K562 (cell line): ENCODE measurements around the gene BAHD1. TPM values are rescaled to one million over a fixed set of nuclear protein-coding genes. Genes with fewer than 3 reads are reported as not detected.

Source experiments
- BCL6 ChIP-seq: fragments of 250-450 bp; sonication (Bioruptor Pico); IDR thresholded peaks from 2 replicates; pipeline ENCODE4 v1.4.0; 2020
- BRD9 ChIP-seq: fragments of 450-650 bp; IDR thresholded peaks from 2 replicates; pipeline ENCODE4 v1.6.1; 2018; ENCODE audit warnings: low read depth; ENCODE audit not compliant: partially characterized antibody
- CHD4 ChIP-seq: fragments of 200-600 bp; sonication (generic); IDR thresholded peaks from 3 replicates; pipeline ENCODE4 v1.6.1; 2012; ENCODE audit warnings: low read depth, mild to moderate bottlenecking, mixed read lengths, low read length, inconsistent platforms; ENCODE audit not compliant: insufficient read depth, insufficient replicate concordance, poor library complexity, severe bottlenecking
- COPS2 ChIP-seq: fragments of 450-650 bp; conservative IDR thresholded peaks from 2 replicates; pipeline ENCODE4 v1.6.1; 2016; ENCODE audit warnings: mild to moderate bottlenecking, moderate library complexity
- E2F3 ChIP-seq: fragments of 250-450 bp; sonication (Bioruptor Pico); IDR thresholded peaks from 2 replicates; pipeline ENCODE4 v1.4.0; 2020; ENCODE audit warnings: mild to moderate bottlenecking
- EP400 ChIP-seq: fragments of 450-650 bp; IDR thresholded peaks from 2 replicates; pipeline ENCODE4 v1.6.1; 2017; ENCODE audit warnings: antibody characterized with exemption, mild to moderate bottlenecking, moderate library complexity
- EWSR1 ChIP-seq: fragments of 450-650 bp; IDR thresholded peaks from 2 replicates; pipeline ENCODE4 v1.6.1; 2018; ENCODE audit warnings: borderline replicate concordance, mild to moderate bottlenecking, low read depth, moderate library complexity; ENCODE audit not compliant: partially characterized antibody
- ID3 ChIP-seq, 2 experiments: fragments of 250-450 bp in 1 of 2; fragments of 450-650 bp in 1 of 2; sonication (Bioruptor Pico) in 1 of 2; IDR thresholded peaks; 2 replicates each; pipeline versions ENCODE4 v1.6.1 to v1.8.0; 2016 to 2021; ENCODE audit warnings: mild to moderate bottlenecking in 2 of 2, moderate library complexity in 2 of 2, missing compliant biosample characterization in 1 of 2, missing genetic modification characterization in 1 of 2
- NR4A1 ChIP-seq, 2 experiments: fragments of 250-450 bp in 1 of 2; fragments of 450-650 bp in 1 of 2; sonication (Bioruptor Pico) in 1 of 2; IDR thresholded peaks; 2 replicates each; pipeline versions ENCODE4 v1.4.0 to v1.6.1; 2016 to 2020; ENCODE audit warnings: mild to moderate bottlenecking in 2 of 2, missing compliant biosample characterization in 1 of 2, missing genetic modification characterization in 1 of 2, moderate library complexity in 1 of 2
- SRSF7 ChIP-seq: fragments of 200-400 bp; formaldehyde crosslinking; optimal IDR thresholded peaks from 2 replicates; pipeline ENCODE3; 2017; ENCODE audit warnings: mild to moderate bottlenecking, low read depth, low read length
- ZNF134 ChIP-seq: fragments of 250-450 bp; sonication (Bioruptor Pico); conservative IDR thresholded peaks from 2 replicates; pipeline ENCODE4 v1.4.0; 2020
- ZNF23 ChIP-seq: fragments of 250-450 bp; sonication (Bioruptor Pico); IDR thresholded peaks from 2 replicates; pipeline ENCODE4 v1.4.0; 2020; ENCODE audit warnings: mild to moderate bottlenecking
- polyA plus RNA-seq, 8 experiments: library from polyadenylated mRNA; depleted of rRNA in 4 of 8; stranded (reverse) in 5 of 8; unstranded in 3 of 8; fragments of >200 nt; fragmentation: Nextera tagmentation in 2 of 8; fragmentation: Illumina TruSeq in 1 of 8; extraction: Ambion mirVana in 2 of 8; extraction: Trizol in 1 of 8; gene quantifications; 2 replicates each; pipeline versions ENCODE4 v1.2.1 to v1.2.3, GENCODE V29; 2011 to 2014; ENCODE audit warnings: inconsistent platforms in 1 of 8, missing spikeins in 1 of 8
- total RNA-seq, 7 experiments: library from RNA; depleted of rRNA in 6 of 7; stranded (reverse); fragments of >200 nt in 6 of 7; fragmentation: Illumina TruSeq in 2 of 7; extraction: Trizol in 2 of 7; gene quantifications; 2 replicates each; pipeline versions ENCODE4 v1.2.1 to v1.2.3, GENCODE V29; 2011 to 2021; ENCODE audit warnings: low replicate concordance in 1 of 7
- TF ChIP-seq, protein P1 (sequence below): fragments of 150-350 bp; IDR thresholded peaks from 2 replicates; pipeline ENCODE4 v1.6.1; 2014; ENCODE audit warnings: low read depth, mild to moderate bottlenecking, low read length, borderline replicate concordance

Gene BAHD1
- total and polyA plus RNA-seq, 9 of the 15 experiments (the other 6 are each of a cell fraction or from before 2014, with no cell fraction given) = 0.55 to 38.5 (median 11.5) TPM

GRCh38 chr15:40436116-40436891, 4.4 kb upstream of the BAHD1 start (continued):
- TF ChIP-seq EP400 (0 out of 2 replicates have a peak, but pooled peaks have one; percentile 14), BRD9 (peak; percentile 66), E2F3 (no peak), COPS2 (no peak), EWSR1 (no peak), ZNF134 (CRISPR knock-in tag) (no peak), SRSF7 (no peak), CHD4 (peak; percentile 23), BCL6 (CRISPR knock-in tag) (no peak), ZNF23 (CRISPR knock-in tag) (no peak), NR4A1 (CRISPR knock-in tag; IDR thresholded peaks at IDR 0.05) (no peak), NR4A1 (tag; IDR thresholded peaks at IDR 0.05) (no peak), ID3 (CRISPR knock-in tag; IDR thresholded peaks at IDR 0.05) (no peak), ID3 (tag; IDR thresholded peaks at IDR 0.05) (no peak)
- TF ChIP-seq, protein P1, sequence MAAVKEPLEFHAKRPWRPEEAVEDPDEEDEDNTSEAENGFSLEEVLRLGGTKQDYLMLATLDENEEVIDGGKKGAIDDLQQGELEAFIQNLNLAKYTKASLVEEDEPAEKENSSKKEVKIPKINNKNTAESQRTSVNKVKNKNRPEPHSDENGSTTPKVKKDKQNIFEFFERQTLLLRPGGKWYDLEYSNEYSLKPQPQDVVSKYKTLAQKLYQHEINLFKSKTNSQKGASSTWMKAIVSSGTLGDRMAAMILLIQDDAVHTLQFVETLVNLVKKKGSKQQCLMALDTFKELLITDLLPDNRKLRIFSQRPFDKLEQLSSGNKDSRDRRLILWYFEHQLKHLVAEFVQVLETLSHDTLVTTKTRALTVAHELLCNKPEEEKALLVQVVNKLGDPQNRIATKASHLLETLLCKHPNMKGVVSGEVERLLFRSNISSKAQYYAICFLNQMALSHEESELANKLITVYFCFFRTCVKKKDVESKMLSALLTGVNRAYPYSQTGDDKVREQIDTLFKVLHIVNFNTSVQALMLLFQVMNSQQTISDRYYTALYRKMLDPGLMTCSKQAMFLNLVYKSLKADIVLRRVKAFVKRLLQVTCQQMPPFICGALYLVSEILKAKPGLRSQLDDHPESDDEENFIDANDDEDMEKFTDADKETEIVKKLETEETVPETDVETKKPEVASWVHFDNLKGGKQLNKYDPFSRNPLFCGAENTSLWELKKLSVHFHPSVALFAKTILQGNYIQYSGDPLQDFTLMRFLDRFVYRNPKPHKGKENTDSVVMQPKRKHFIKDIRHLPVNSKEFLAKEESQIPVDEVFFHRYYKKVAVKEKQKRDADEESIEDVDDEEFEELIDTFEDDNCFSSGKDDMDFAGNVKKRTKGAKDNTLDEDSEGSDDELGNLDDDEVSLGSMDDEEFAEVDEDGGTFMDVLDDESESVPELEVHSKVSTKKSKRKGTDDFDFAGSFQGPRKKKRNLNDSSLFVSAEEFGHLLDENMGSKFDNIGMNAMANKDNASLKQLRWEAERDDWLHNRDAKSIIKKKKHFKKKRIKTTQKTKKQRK = no peak
